DOHH2 (cell line): ENCODE measurements around the gene BTG2.

Experiments
- CTCF ChIP-seq: fragments of 200-600 bp; sonication (generic); IDR thresholded peaks from one replicate; pipeline ENCODE4 v1.5.1; 2014; ENCODE audit warnings: antibody characterized with exemption, mild to moderate bottlenecking, low read depth, low read length; ENCODE audit not compliant: poor library complexity, severe bottlenecking
- EZH2phosphoT487 ChIP-seq: fragments of 200-600 bp; sonication (generic); IDR thresholded peaks from 2 replicates; pipeline ENCODE4 v1.6.1; 2017; ENCODE audit warnings: borderline replicate concordance, mild to moderate bottlenecking, antibody characterized with exemption, low read length, moderate library complexity, mixed read lengths

GRCh38 chr1:203278885-203279406, 26.4 kb upstream of the BTG2 start:
- TF ChIP-seq CTCF (no peak), EZH2phosphoT487 (no peak)
